H9 (cell line): Measurements from ENCODE around the gene ZBTB25. TPM values are rescaled to one million over a fixed set of nuclear protein-coding genes. Genes with fewer than 3 reads are reported as not detected.

Source experiments
- DNase-seq: peaks from one replicate; pipeline ENCODE4 v3.0.0-alpha.2; 2017
- H2AFZ ChIP-seq: one replicate; pipeline ENCODE4 v1.6.1; 2013; ENCODE audit warnings: mild to moderate bottlenecking, low read length, control low read depth, moderate library complexity
- H2AK5ac ChIP-seq: 2 replicates; pipeline ENCODE4 v1.6.1; 2013; ENCODE audit warnings: low read length, control low read depth, mixed read lengths; ENCODE audit not compliant: insufficient read length
- H2BK120ac ChIP-seq: one replicate; pipeline ENCODE4 v1.6.1; 2013; ENCODE audit warnings: low read depth, mild to moderate bottlenecking, low read length, control low read depth, inconsistent platforms; ENCODE audit not compliant: poor library complexity, severe bottlenecking
- H2BK12ac ChIP-seq: 2 replicates; pipeline ENCODE4 v1.6.1; 2013; ENCODE audit warnings: low read length, control low read depth, mixed read lengths, low read depth; ENCODE audit not compliant: insufficient read length
- H2BK15ac ChIP-seq: 2 replicates; pipeline ENCODE4 v1.6.1; 2013; ENCODE audit warnings: low read depth, low read length, control low read depth
- H2BK20ac ChIP-seq: one replicate; pipeline ENCODE4 v1.6.1; 2013; ENCODE audit warnings: low read depth, mild to moderate bottlenecking, low read length, control low read depth, inconsistent platforms; ENCODE audit not compliant: poor library complexity, severe bottlenecking
- H2BK5ac ChIP-seq: 2 replicates; pipeline ENCODE4 v1.6.1; 2013; ENCODE audit warnings: low read length, control low read depth, mixed read lengths; ENCODE audit not compliant: insufficient read length
- H3K14ac ChIP-seq: 2 replicates; pipeline ENCODE4 v1.6.1; 2013; ENCODE audit warnings: low read length, control low read depth; ENCODE audit not compliant: insufficient read depth
- H3K18ac ChIP-seq: 2 replicates; pipeline ENCODE4 v1.6.1; 2013; ENCODE audit warnings: low read depth, mild to moderate bottlenecking, mixed read lengths, low read length, control low read depth; ENCODE audit not compliant: insufficient read length
- H3K23ac ChIP-seq: 2 replicates; pipeline ENCODE4 v1.6.1; 2013; ENCODE audit warnings: low read length, control low read depth, mixed read lengths, low read depth; ENCODE audit not compliant: insufficient read length
- H3K23me2 ChIP-seq: 2 replicates; pipeline ENCODE4 v1.6.1; 2013; ENCODE audit warnings: low read depth, mild to moderate bottlenecking, mixed read lengths, low read length, control low read depth; ENCODE audit not compliant: insufficient read length, poor library complexity, severe bottlenecking
- H3K27ac ChIP-seq: 2 replicates; pipeline ENCODE4 v1.5.1; 2013; ENCODE audit warnings: low read length, control low read depth, mixed read lengths, low read depth; ENCODE audit not compliant: insufficient read length
- H3K27me3 ChIP-seq: 2 replicates; pipeline ENCODE4 v1.6.1; 2013; ENCODE audit warnings: low read length, control low read depth, inconsistent platforms; ENCODE audit not compliant: insufficient read depth
- H3K4ac ChIP-seq: 2 replicates; pipeline ENCODE4 v1.6.1; 2013; ENCODE audit warnings: low read depth, mild to moderate bottlenecking, control low read depth, inconsistent platforms, low read length, moderate library complexity
- H3K4me1 ChIP-seq: 2 replicates; pipeline ENCODE4 v1.6.1; 2013; ENCODE audit warnings: low read length, control low read depth, inconsistent platforms; ENCODE audit not compliant: insufficient read depth
- H3K4me2 ChIP-seq: 2 replicates; pipeline ENCODE4 v1.6.1; 2013; ENCODE audit warnings: low read length, control low read depth, mixed read lengths; ENCODE audit not compliant: insufficient read length, insufficient read depth
- H3K56ac ChIP-seq: 2 replicates; pipeline ENCODE4 v1.6.1; 2013; ENCODE audit warnings: low read depth, mild to moderate bottlenecking, mixed read lengths, low read length, control low read depth; ENCODE audit not compliant: insufficient read length
- H3K79me1 ChIP-seq: 2 replicates; pipeline ENCODE4 v1.6.1; 2013; ENCODE audit warnings: low read depth, mild to moderate bottlenecking, moderate library complexity, low read length, control low read depth, inconsistent platforms; ENCODE audit not compliant: insufficient read depth, poor library complexity, severe bottlenecking
- H3K79me2 ChIP-seq: 2 replicates; pipeline ENCODE4 v1.6.1; 2013; ENCODE audit warnings: low read length, control low read depth, inconsistent platforms; ENCODE audit not compliant: insufficient read depth
- H3K9ac ChIP-seq: 2 replicates; pipeline ENCODE4 v1.6.1; 2013; ENCODE audit warnings: low read length, control low read depth, mixed read lengths; ENCODE audit not compliant: insufficient read length; ENCODE audit errors: extremely low read depth
- H3K9me3 ChIP-seq: one replicate; pipeline ENCODE4 v1.6.1; 2013; ENCODE audit warnings: low read depth, low read length, inconsistent platforms; ENCODE audit not compliant: control insufficient read depth
- H3T11ph ChIP-seq: one replicate; pipeline ENCODE4 v1.6.1; 2013; ENCODE audit warnings: mild to moderate bottlenecking, low read length, control low read depth, inconsistent platforms
- H4K20me1 ChIP-seq: one replicate; pipeline ENCODE4 v1.6.1; 2013; ENCODE audit not compliant: control insufficient read depth, insufficient read length, insufficient read depth
- H4K5ac ChIP-seq: 2 replicates; pipeline ENCODE4 v1.6.1; 2013; ENCODE audit warnings: low read depth, mild to moderate bottlenecking, mixed read lengths, low read length, control low read depth; ENCODE audit not compliant: insufficient read length
- H4K8ac ChIP-seq: replicated peaks from 2 replicates; pipeline ENCODE4 v1.6.1; 2013; ENCODE audit warnings: low read length, control low read depth, mixed read lengths, low read depth; ENCODE audit not compliant: insufficient read length
- H4K91ac ChIP-seq: 2 replicates; pipeline ENCODE4 v1.6.1; 2013; ENCODE audit warnings: low read depth, mild to moderate bottlenecking, moderate library complexity, mixed read lengths, low read length, control low read depth; ENCODE audit not compliant: insufficient read length
- H3K27ac Mint-ChIP-seq, 3 experiments: 2 replicates in 2 of 3; 3 replicates in 1 of 3; pipeline ENCODE4 v1.8.0; 2020 to 2021; ENCODE audit warnings: mixed read lengths in 3 of 3, mild to moderate bottlenecking in 1 of 3, moderate library complexity in 1 of 3
- H3K27me3 Mint-ChIP-seq: 2 replicates; pipeline ENCODE4 v1.8.0; 2021; ENCODE audit warnings: low read depth, mild to moderate bottlenecking, moderate library complexity, mixed read lengths
- H3K36me3 Mint-ChIP-seq, 3 experiments: 2 replicates in 2 of 3; 3 replicates in 1 of 3; pipeline ENCODE4 v1.8.0; 2020 to 2021; ENCODE audit warnings: low read depth in 3 of 3, mixed read lengths in 3 of 3; ENCODE audit not compliant: insufficient read depth in 1 of 3
- H3K4me1 Mint-ChIP-seq, 2 experiments: 2 replicates each; pipeline ENCODE4 v1.8.0; 2020; ENCODE audit warnings: mixed read lengths in 2 of 2
- H3K4me3 Mint-ChIP-seq, 2 experiments: 2 replicates in 1 of 2; 3 replicates in 1 of 2; pipeline ENCODE4 v1.8.0; 2020 to 2021; ENCODE audit warnings: mild to moderate bottlenecking in 2 of 2, mixed read lengths in 2 of 2, moderate library complexity in 1 of 2
- H3K9me3 Mint-ChIP-seq, 2 experiments: 2 replicates in 1 of 2; 3 replicates in 1 of 2; pipeline ENCODE4 v1.8.0; 2020; ENCODE audit warnings: mild to moderate bottlenecking in 2 of 2, mixed read lengths in 2 of 2, moderate library complexity in 1 of 2
- CTCF ChIP-seq: fragments of 200-600 bp; sonication (generic); conservative IDR thresholded peaks from 3 replicates; pipeline ENCODE4 v1.8.0; 2021; ENCODE audit warnings: antibody characterized with exemption, mild to moderate bottlenecking
- WGBS: extraction: QIAGEN DNeasy Blood & Tissue Kit; methylation state at CpG from one replicate; pipeline ENCODE4 v1.1.7; 2013; ENCODE audit warnings: missing lambda C conversion rate, low lambda C conversion rate, mixed read lengths; ENCODE audit not compliant: insufficient read length; ENCODE audit errors: extremely low coverage; 5-methylcytosine and 5-hydroxymethylcytosine counted together
- total RNA-seq: library from RNA; stranded (reverse); gene quantifications from 2 replicates; pipeline ENCODE4 v1.2.1, GENCODE V29; 2021

ZBTB25 gene
- total RNA-seq, 1 experiment from 2014 or later: 8.2 TPM

GRCh38 chr14:64444984-64445845 lies 58.4 kb downstream of the ZBTB25 start:
- H2AK5ac ChIP-seq: no peak overlapping the region

More at GRCh38 chr14:64444984-64445845, 58.4 kb downstream of the ZBTB25 start:
- H3K14ac ChIP-seq: no peak overlapping the region
- no peak overlapping the region for H3K4ac ChIP-seq
- H3K9me3 ChIP-seq: no peaks in the 10 kb centered on the region
- H3K23ac ChIP-seq: no peak overlapping the region
- no peak overlapping the region for H2BK120ac ChIP-seq
- H3K4me1 Mint-ChIP-seq: no peaks in the 10 kb centered on the region
- no peaks in the 10 kb centered on the region for H3K23me2 ChIP-seq
- H2BK5ac ChIP-seq: no peak overlapping the region
- no peak overlapping the region; a peak in 1 of 7 replicates for H3K27ac Mint-ChIP-seq
- H3K27ac ChIP-seq: no peak overlapping the region
- H3K9me3 Mint-ChIP-seq: no peaks in the 10 kb centered on the region
- no peak for DNase-seq
- no peaks in the 10 kb centered on the region for H3K27me3 ChIP-seq
- no peak overlapping the region for H3K4me2 ChIP-seq
- H4K91ac ChIP-seq: no peak overlapping the region
- no peak for TF ChIP-seq CTCF
- H3K56ac ChIP-seq: no peak overlapping the region
- H4K8ac ChIP-seq: no peak overlapping the region
- no peaks in the 10 kb centered on the region for H3K79me1 ChIP-seq
- no peak overlapping the region for H4K5ac ChIP-seq
- H4K20me1 ChIP-seq: no peaks in the 10 kb centered on the region
- H2BK15ac ChIP-seq: no peak overlapping the region
- H2BK12ac ChIP-seq: no peak overlapping the region
- no CpG with 5 or more reads among the region's 7 CpGs for WGBS
- no peak overlapping the region for H3K9ac ChIP-seq
- H3K79me2 ChIP-seq: no peaks in the 10 kb centered on the region
- H2AFZ ChIP-seq: no peak overlapping the region
- no peak overlapping the region for H2BK20ac ChIP-seq
- no peaks in the 10 kb centered on the region for H3K4me1 ChIP-seq
- no peak overlapping the region for H3K18ac ChIP-seq
- peaks cover 30 to 85% (median 62%) of the 10 kb centered on the region in 3 experiments; a peak in 6 of 7 replicates for H3K36me3 Mint-ChIP-seq
- H3K4me3 Mint-ChIP-seq: no peak overlapping the region
- H3T11ph ChIP-seq: no peak overlapping the region
- no peaks in the 10 kb centered on the region for H3K27me3 Mint-ChIP-seq
